Measurements from ENCODE around the gene PRPF19. TPM values are rescaled to one million over a fixed set of nuclear protein-coding genes. Genes with fewer than 3 reads are reported as not detected.

Gene PRPF19
- polyA plus RNA-seq, 1 of the 3 experiments (the other 2 are of a cell fraction), result 58.9 TPM

GRCh38 chr11:60939855-60940254, 33.5 kb upstream of the PRPF19 start:
- Histone ChIP-seq H3K79me2 (ENCODE audit: insufficient read depth) (no peaks in the 10 kb centered on the region), H3K4me3 (ENCODE audit: low read depth in 2 of 2, low read length in 1 of 2) (no peak overlapping the region), H3K36me3 (replicated peaks in 1 of 2; ENCODE audit: control insufficient read depth in 1 of 2, insufficient read depth in 2 of 2, low read length in 1 of 2) (peaks cover 0 to 3% of the 10 kb centered on the region in 2 experiments), H3K9me2 (no peaks in the 10 kb centered on the region), H3K27me3 (ENCODE audit: insufficient read depth) (no peaks in the 10 kb centered on the region), H3K4me1 (ENCODE audit: control insufficient read depth in 1 of 2, insufficient read depth in 2 of 2, low read depth in 1 of 2, low read length in 1 of 2) (no peaks in the 10 kb centered on the region; a peak in 1 of 4 replicates), H3K4me2 (no peak overlapping the region), H3K9ac (no peak overlapping the region), H3F3A (replicated peaks; ENCODE audit: insufficient read depth) (no peaks in the 10 kb centered on the region), H3K9me3 (no peaks in the 10 kb centered on the region), H4K20me1 (ENCODE audit: insufficient read depth) (no peaks in the 10 kb centered on the region), H2AFZ (ENCODE audit: low read depth) (no peak overlapping the region), H3K27ac (ENCODE audit: low read depth in 2 of 2, low read length in 1 of 2) (no peak overlapping the region)
- WGBS (ENCODE audit: low lambda C conversion rate), result 65% methylated on average over 2 of the region's 2 CpGs
- ChIA-PET POLR2A (interaction anchor here (1.0 to 1.3 kb wide), 3 partner anchors 11 to 208 kb away, joined by 3 to 5 read pairs (median 3); partner anchors contain the start of gene TMEM109), CTCF (interaction anchor here (0.5 to 3.0 kb wide), 6 partner anchors 12 to 247 kb away, joined by 3 to 11 read pairs (median 3); partner anchors contain the start of gene SLC15A3)
- no peak for DNase-seq
- TF ChIP-seq USF1 (IDR thresholded peaks at IDR 0.05; ENCODE audit: borderline replicate concordance, low read depth), result no peak
- TF ChIP-seq NFIC (IDR thresholded peaks at IDR 0.05; ENCODE audit: borderline replicate concordance), result no peak
- TF ChIP-seq FOXJ3 (CRISPR knock-in tag; IDR thresholded peaks at IDR 0.05), result no peak
- no peak for TF ChIP-seq EP300 (IDR thresholded peaks at IDR 0.05; ENCODE audit: borderline replicate concordance in 1 of 2, low read depth in 1 of 2, low read length in 1 of 2)
- TF ChIP-seq SMC3 (IDR thresholded peaks at IDR 0.05; ENCODE audit: low read depth, low read length), result no peak

GRCh38 chr11:60939301-60939700, 32.9 kb upstream of the PRPF19 start:
- WGBS (ENCODE audit: low lambda C conversion rate), result 17% methylated on average over 2 of the region's 7 CpGs
- Histone ChIP-seq H3K4me1 (ENCODE audit: control insufficient read depth in 1 of 2, insufficient read depth in 2 of 2, low read depth in 1 of 2, low read length in 1 of 2) (no peaks in the 10 kb centered on the region; a peak in 1 of 4 replicates), H3K9me2 (no peaks in the 10 kb centered on the region), H3K4me3 (ENCODE audit: low read depth in 2 of 2, low read length in 1 of 2) (no peak overlapping the region), H3K9ac (no peak overlapping the region), H3K27me3 (ENCODE audit: insufficient read depth) (no peaks in the 10 kb centered on the region), H3K4me2 (no peak overlapping the region), H3K79me2 (ENCODE audit: insufficient read depth) (no peaks in the 10 kb centered on the region), H3F3A (replicated peaks; ENCODE audit: insufficient read depth) (no peaks in the 10 kb centered on the region), H3K27ac (ENCODE audit: low read depth in 2 of 2, low read length in 1 of 2) (no peak overlapping the region), H3K36me3 (replicated peaks in 1 of 2; ENCODE audit: control insufficient read depth in 1 of 2, insufficient read depth in 2 of 2, low read length in 1 of 2) (peaks cover 0 to 3% of the 10 kb centered on the region in 2 experiments), H4K20me1 (ENCODE audit: insufficient read depth) (no peaks in the 10 kb centered on the region), H2AFZ (ENCODE audit: low read depth) (no peak overlapping the region), H3K9me3 (no peaks in the 10 kb centered on the region)
- TF ChIP-seq REST (IDR thresholded peaks at IDR 0.05; ENCODE audit: low read depth, low read length) (no peak), USF1 (IDR thresholded peaks at IDR 0.05; ENCODE audit: borderline replicate concordance, low read depth) (no peak), FOXJ3 (CRISPR knock-in tag; IDR thresholded peaks at IDR 0.05) (no peak)
- ChIA-PET CTCF (interaction anchor here (0.5 to 1.4 kb wide), 4 partner anchors 12 to 190 kb away, joined by 3 to 4 read pairs (median 3); partner anchors contain the start of gene SLC15A3), POLR2A (interaction anchor here (1.0 kb wide), 1 partner anchor 209 kb away, joined by 5 read pairs; no protein-coding TSS in a partner anchor)
- no peak for DNase-seq
